Measurements from ENCODE around the gene ERVW-1.
"Not testable (repeated sequence)": the region's sequence is repeated elsewhere in the genome, so short reads cannot be mapped to it uniquely, and the experiment has no call there.

Gene ERVW-1

GRCh38 chr7:92473989-92474388 is 3.8 kb downstream of the ERVW-1 start:
- not testable (repeated sequence) for DNase-seq (ENCODE audit: low read depth in 4 of 4, low spot score in 1 of 4)

GRCh38 chr7:92468589-92468988 is 9.2 kb downstream of the ERVW-1 start:
- not testable (repeated sequence) for DNase-seq (ENCODE audit: low read depth in 4 of 4, low spot score in 1 of 4)

GRCh38 chr7:92466682-92467081 is 11.1 kb downstream of the ERVW-1 start:
- DNase-seq (ENCODE audit: low read depth in 4 of 4, low spot score in 1 of 4): no peak

GRCh38 chr7:92464515-92464914 is 13.2 kb downstream of the ERVW-1 start:
- no peak for DNase-seq (ENCODE audit: low read depth in 4 of 4, low spot score in 1 of 4)

- DNase-seq (ENCODE audit: low read depth in 4 of 4, low spot score in 1 of 4): no peak
Observed at GRCh38 chr7:92462560-92462959, 15.2 kb downstream of the ERVW-1 start.

- peak in 1 of 4 experiments; percentile 8 for DNase-seq (ENCODE audit: low read depth in 4 of 4, low spot score in 1 of 4)
Observed at GRCh38 chr7:92461027-92462003, 16.4 kb downstream of the ERVW-1 start.

- DNase-seq (ENCODE audit: low read depth in 4 of 4, low spot score in 1 of 4): no peak
Observed at GRCh38 chr7:92460510-92460909, 17.2 kb downstream of the ERVW-1 start.

GRCh38 chr7:92460109-92460508 is 17.6 kb downstream of the ERVW-1 start:
- DNase-seq (ENCODE audit: low read depth in 4 of 4, low spot score in 1 of 4): no peak

GRCh38 chr7:92456236-92456635 is 21.5 kb downstream of the ERVW-1 start:
- DNase-seq (ENCODE audit: low read depth in 4 of 4, low spot score in 1 of 4): no peak

GRCh38 chr7:92451645-92452044 is 26.1 kb downstream of the ERVW-1 start:
- DNase-seq (ENCODE audit: low read depth in 4 of 4, low spot score in 1 of 4): no peak

- peak; percentile 5 to 32 (median 23) for DNase-seq (ENCODE audit: low read depth in 4 of 4, low spot score in 1 of 4)
Observed at GRCh38 chr7:92448205-92448747, 29.5 kb downstream of the ERVW-1 start.

- DNase-seq (ENCODE audit: low read depth in 4 of 4, low spot score in 1 of 4): peak; percentile 51 to 75 (median 64)
Observed at GRCh38 chr7:92447345-92448204, 30.2 kb downstream of the ERVW-1 start, which contains the start of gene GATAD1. Gene GATAD1 (plus strand): TSS chr7:92447482. CDS start chr7:92447730, 248 bp downstream.

GRCh38 chr7:92446869-92447344 is 30.8 kb downstream of the ERVW-1 start:
- DNase-seq (ENCODE audit: low read depth in 4 of 4, low spot score in 1 of 4): no peak

- not testable (repeated sequence) for DNase-seq (ENCODE audit: low read depth in 4 of 4, low spot score in 1 of 4)
Observed at GRCh38 chr7:92442720-92443119, 35.0 kb downstream of the ERVW-1 start.

- no peak for DNase-seq (ENCODE audit: low read depth in 4 of 4, low spot score in 1 of 4)
Observed at GRCh38 chr7:92437956-92438491, 39.7 kb downstream of the ERVW-1 start.

- no peak for DNase-seq (ENCODE audit: low read depth in 4 of 4, low spot score in 1 of 4)
Observed at GRCh38 chr7:92436612-92437445, 40.9 kb downstream of the ERVW-1 start.

GRCh38 chr7:92435542-92435941 is 42.2 kb downstream of the ERVW-1 start:
- no peak for DNase-seq (ENCODE audit: low read depth in 4 of 4, low spot score in 1 of 4)

GRCh38 chr7:92433019-92433418 is 44.7 kb downstream of the ERVW-1 start:
- DNase-seq (ENCODE audit: low read depth in 4 of 4, low spot score in 1 of 4): no peak

GRCh38 chr7:92432299-92432946 is 45.3 kb downstream of the ERVW-1 start:
- no peak for DNase-seq (ENCODE audit: low read depth in 4 of 4, low spot score in 1 of 4)
